Stimulated activated CD8-positive, alpha-beta memory T cell treated with anti-CD3 and anti-CD28 coated beads, Interleukin-2, amount 100 ng/mL, for 1 hour (primary cell): ENCODE data around the gene TCERG1L.

Experiments
- DNase-seq, 2 donors: peaks; one replicate each; pipeline ENCODE4 v3.0.0-alpha.2; 2020; ENCODE audit warnings: low read depth in 2 of 2

TCERG1L gene

DNA sequence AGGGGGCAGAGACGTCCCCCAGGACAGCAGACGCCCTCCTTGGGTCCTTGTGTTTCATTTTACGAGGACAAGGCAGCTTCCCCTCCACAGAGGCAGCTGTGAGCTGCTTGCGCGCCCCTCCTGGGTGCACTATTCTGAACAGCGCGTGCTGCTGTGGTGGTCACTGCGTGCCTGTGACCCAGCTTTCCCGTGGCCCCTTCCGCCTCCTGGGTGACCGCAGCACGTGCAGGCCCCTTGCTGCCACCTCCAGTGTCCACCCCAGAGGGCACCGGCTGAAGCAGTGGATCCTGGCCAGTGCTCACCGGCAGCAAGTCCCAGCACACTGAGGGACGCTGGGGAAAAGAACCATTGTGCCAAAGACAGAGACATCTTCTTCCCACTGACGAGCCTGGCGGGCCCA, 81.4 kb downstream of the TCERG1L start:
- DNase-seq: no peak

DNA sequence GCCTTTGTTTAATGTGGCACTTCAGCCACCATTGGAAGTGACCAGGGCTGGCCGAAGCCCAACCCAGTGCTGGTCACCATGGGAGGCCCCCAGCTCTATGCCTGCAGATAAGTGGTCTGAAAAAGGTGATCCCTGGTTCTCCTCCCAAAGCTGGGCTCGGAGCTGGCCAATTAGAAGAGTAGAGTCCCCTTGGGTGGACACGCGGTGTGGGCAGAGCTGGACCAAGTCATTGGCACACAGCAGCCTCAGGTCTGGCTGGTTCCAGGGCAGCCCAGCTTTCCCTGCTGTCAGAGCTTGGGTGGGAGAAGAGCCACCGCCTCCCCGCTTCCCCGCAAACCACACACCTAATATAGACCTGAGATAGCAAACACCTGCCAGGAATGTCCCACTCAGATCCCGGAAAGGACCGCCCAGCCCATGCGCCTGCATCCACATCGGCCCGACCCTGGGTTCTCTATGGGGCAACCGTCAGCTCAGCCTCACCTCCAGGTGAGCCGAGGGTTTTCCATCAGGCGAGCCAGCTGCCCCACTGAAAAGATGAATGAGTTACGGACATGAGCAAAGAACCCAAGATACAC, 84.3 kb downstream of the TCERG1L start:
- DNase-seq: no peak

- no peak for DNase-seq
Measured at GRCh38 chr10:131226446-131227162, 84.9 kb downstream of the TCERG1L start.

GRCh38 chr10:131224106-131224505, 87.4 kb downstream of the TCERG1L start:
- DNase-seq: no peak

DNA sequence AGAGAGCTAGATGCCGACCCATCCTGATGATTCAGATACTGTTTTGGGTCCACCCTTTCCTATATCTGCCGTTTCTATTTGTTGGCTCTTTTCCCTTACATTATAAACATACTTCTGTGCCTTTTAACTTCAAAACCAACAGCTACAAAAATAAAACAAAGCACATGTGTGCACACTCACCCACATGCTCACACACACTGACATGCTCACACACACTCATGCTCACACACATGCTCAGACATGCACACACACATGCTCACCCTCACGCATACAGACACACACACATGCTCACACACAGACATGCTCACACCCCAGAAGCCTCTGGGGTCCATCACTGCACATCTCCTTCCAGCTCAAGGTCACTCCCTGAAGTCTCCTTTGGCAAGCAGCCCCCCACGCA, 88.1 kb downstream of the TCERG1L start:
- DNase-seq: no peak

- DNase-seq: no peak
Measured at GRCh38 chr10:131222986-131223385, 88.5 kb downstream of the TCERG1L start.

DNA sequence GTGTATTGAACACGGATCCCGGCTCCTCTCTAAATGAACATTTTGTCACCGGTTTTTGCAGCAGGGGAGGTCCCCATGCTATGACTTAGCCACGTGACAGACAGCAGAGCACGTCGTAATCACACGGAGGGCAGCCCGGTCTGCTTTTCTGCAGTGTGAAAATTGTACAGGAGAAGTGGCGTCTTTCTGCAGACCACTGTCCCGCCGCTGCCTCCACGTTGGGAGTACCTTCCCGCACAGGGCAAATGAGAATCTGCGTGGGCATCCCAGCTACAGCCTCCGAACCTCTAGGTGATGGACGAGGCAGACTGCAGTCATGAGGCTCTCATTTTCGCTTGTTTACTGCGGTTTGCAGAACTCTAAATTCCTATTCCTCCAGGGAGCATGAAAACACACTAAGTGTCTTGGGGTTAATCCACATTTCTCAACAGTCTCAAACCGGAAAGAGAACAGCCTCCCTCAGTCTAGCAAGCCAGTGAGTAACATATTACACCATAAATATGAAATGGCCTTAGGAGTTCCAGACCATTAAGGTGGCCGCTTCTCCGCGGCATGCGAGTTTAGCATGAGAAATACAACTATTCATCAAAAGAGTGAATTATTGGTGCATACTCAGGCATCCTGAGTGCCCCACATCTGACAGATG, 89.8 kb downstream of the TCERG1L start:
- DNase-seq: no peak

DNA sequence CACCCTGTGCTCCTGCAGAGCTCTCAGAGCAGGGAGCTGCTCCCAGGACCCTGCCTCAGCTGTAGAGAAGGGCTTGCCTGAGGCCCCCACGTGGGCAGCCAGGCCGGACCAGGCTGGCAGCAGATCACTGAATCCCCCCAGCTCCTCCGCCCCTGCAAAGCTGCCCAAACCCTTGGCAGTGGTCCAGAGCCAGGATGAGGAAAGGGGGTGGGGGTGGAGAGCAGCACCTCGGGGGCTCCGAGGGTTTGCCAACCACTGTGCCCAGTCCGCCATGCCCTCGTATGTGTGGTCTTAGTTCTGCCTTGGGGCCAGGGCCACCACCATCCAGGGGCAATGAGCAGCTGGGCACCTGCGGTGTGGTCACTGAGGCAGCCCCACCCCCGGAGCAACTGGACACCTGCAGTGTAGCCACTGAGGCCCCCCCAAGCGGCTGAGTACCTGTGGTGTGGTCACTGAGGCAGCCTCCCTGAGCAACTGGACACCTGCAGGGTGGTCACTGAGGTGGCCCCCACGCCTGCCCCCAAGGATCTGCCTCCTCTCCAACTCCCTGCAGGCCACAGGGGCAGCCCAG, 90.8 kb downstream of the TCERG1L start:
- DNase-seq: no peak

- no peak for DNase-seq
Measured at GRCh38 chr10:131219955-131220489, 91.5 kb downstream of the TCERG1L start.

DNA sequence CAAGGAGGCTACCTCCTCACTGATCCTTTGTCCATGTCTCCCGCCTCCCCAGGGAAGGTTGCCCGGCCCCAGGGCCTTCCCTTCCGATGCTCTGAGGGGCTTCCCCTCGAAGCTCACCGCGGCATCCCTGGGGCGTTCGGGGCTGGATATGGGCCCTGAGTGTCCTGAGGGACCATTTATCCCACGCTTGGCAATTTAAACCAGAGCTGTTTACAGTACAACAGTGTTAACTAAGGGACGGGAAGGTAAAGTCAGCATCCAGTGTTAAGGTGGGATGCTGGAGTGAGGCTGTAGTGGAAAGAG, 92.0 kb downstream of the TCERG1L start:
- DNase-seq: no peak

GRCh38 chr10:131218811-131219583, 92.5 kb downstream of the TCERG1L start:
- DNase-seq: no peak

DNA sequence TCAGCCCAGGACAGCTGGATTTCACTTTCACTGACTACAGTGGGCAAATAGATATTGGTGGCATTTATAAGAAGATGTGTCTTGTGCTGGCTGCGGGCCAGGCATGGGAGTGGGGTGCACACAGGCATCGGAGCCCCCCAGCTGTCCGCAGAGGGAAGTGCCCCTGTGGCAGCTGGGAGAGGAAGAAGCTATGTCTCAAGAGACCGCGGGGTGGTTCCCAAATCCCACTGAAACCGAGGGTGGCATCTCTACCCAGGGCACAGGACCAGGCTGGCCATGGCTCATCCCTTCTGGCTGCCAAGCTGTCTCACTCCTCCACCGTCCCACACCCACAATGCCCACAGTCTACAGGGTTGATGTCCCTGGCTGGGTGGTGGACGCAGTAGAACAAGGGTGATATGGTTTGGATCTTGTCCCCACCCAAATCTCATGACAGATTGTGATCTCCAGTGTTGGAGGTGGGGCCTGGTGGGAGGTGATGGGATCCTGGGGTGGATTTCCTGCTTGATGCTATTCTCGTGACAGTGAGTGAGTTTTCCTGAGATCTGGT, 94.8 kb downstream of the TCERG1L start:
- no peak for DNase-seq

DNA sequence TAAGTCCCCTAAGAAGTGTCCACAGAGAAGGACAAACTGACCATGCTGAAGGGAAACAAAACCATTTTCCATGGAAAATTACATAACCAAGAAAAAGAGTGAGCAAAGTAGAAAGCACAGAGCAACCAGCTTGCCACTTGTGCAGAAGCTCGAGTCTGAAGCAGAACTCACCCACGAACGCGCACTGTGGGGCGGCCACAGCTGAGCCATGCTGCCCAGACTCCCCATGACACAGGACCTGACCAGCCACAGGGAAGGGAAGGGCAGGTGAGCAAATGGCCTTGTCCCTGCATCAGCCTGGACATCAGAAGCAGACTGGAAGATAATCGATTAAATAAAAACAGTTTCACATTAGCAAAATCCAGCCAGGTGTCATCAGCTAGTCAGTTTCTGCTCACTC, 95.7 kb downstream of the TCERG1L start:
- no peak for DNase-seq

DNA sequence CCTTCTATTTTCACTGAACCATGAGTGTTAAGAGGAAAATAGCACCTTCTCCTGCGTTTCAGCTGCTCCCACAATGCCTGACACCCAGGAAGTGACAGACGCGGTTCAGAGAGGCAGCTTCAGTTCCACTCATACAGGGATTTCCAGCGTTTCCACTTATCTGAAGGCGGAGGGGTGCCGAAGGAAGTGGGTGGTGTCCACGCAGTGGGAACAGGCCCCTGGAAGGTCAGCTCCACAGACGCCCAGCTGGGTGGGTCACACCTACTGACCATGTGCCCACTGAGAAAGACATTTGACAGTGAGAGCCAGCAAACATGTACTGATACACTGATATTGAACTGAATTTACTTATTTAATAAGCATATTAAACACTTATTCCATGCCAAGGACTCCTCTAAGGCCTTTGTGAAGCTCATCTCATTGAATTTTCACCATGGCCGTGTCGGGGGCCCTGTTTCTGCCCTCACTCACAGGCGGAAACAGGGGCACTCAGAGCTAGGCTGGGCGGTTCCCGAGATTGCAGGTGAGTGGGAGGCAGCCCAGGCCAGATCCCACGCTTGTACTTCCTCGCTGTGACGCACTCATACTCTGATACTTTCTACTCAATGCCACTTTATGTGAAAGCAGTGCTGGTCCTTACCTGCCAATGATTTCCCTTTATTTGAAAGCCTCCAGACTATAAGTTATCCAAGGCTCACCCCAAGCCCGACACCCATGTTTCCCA, 96.8 kb downstream of the TCERG1L start:
- DNase-seq: no peak

- DNase-seq: no peak
Measured at GRCh38 chr10:131213741-131214505, 97.6 kb downstream of the TCERG1L start.

DNA sequence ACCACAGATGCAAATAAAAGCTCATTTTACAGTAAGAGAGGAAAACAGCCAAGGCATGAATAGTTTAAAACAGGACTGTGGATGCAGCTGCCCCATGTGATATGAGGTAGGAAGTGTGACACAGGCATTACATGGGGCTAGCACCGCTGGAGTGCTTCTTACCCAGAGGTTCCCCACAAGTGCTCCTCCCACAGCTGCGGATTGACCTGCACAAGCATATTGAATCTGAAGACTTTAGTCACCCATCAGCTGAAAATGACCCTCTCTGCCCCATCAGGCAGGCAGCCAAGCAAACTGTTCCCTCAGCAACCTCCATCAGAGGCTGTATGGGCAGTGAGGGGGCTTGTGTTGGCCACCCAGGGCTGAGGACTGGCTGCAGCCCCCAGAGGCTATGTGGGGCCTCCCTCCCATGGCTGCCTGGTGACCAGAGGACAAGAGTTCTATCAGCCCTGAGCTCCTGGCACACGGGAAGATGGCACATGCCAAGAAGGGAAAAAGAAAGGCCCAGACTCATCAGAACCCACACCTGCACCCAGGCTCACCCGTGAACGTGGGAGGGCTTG, 98.7 kb downstream of the TCERG1L start:
- no peak for DNase-seq

GRCh38 chr10:131211965-131212619, 99.4 kb downstream of the TCERG1L start:
- no peak for DNase-seq

DNA sequence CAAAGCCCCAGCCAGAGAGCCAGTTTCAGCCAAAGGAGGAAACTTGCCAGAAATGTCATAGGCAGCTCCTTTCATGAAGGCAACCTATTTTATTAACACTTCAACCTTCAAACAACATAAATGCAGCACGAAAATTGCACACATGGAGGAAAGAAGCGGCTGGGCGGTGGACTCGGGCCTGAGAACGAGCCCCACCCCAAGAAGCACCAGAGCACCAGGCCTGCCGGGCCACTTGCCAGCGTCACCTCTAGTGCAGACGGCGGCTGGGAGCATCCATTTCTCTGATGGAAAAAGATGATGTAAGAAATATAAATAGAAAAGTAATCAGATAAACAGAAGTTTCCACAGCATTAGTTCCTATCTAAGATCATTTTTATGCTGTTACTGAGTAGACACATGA, 100.0 kb downstream of the TCERG1L start:
- DNase-seq: no peak

GRCh38 chr10:131211146-131211545, 100.4 kb downstream of the TCERG1L start:
- no peak for DNase-seq
